ELF-1 (cell line): ENCODE data around the gene RPN2.

Source experiments
- DNase-seq: peaks from one replicate; pipeline ENCODE4 v3.0.0-alpha.2; 2016; ENCODE audit warnings: low read depth, low spot score

RPN2 gene

GRCh38 chr20:37266940-37267666 is 88.0 kb downstream of the RPN2 start:
- DNase-seq: no peak

DNA sequence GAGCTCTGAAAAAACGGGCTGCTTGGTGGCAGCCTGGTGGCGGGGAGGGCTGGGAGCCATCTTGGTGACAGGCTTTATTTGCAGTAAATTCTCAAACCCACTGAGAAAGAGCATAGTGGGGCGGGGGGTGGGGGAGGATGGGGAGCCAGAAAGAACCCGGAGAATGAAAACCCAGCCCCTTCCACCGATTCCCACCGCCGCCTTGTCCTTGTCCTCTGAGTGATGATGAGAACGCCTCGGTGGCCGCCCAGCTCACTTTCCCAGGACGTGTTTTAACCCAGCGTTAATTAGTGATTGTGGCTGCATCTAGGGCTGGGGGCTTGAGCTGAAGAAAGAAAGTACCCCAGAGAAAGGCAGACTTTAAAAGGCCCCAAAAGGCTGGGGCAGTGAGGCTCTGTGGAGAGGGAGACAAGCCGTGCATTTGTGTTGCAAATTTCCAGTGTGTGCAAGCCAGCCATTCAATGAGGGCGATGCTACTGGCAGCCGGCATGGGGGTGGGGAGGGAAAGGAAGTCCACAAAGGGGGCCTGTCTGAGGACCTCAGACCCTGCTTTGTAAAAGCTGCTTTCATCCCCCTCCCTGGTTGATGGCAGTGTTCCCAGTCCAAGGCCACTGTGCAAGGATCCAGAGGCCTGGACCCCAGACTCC is 88.7 kb downstream of the RPN2 start:
- peak; percentile 57 for DNase-seq

DNA sequence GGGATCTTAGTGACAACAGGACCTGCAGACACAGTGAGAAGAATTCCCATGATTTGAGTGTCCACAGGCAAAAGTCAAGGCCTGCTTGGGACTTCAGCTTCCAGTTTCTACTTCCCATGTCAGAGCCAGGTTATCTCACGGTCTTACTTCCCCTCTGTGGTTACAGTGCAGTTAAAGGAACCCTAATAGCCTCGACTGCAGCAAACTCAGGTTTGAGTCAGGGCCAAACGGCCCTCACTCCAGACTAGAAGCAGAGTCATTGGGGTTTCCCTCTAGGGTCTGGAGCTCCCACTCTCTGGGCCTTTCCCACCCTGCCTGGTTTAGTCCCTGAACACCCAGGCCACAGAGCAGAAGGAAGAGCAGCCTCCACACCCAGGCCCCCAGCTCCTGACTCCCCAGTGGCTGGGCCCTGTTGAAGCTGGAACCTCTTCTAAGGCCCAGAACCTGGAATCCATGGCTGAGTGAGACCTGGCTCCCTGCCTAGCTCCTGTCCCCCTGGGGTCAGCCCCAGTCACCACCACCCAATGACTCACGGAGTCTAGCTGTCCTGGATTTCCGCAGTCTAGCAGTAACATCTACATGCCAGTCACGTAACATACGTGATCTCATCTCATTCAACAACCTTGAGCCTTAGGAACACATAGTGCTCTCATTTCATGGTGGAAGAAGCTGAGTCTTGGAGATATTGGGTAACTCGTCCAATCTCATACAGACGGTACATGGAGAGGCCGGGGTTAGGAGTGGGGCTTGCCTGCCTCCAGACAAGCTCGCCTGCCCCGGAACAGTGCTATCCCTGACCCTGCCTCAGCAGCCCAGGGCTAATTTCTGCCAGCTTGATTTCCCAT is 91.7 kb downstream of the RPN2 start:
- DNase-seq: no peak

DNA sequence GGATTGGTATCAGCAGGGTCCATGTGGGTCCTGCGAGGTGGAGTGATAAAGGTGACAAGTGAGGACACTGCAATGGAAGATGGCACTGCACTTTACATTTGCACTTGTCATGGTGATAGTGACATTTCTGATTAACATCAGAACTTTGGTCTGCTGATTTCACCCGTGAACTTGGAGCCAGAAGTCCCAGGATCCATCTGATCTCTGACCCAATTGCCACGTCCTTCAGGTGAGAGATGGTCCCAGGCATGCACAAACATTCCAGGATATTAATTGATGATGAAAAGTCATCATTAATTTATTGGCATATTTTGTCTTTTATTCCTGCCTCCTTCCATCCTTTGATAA is 92.3 kb downstream of the RPN2 start:
- DNase-seq: no peak

DNA sequence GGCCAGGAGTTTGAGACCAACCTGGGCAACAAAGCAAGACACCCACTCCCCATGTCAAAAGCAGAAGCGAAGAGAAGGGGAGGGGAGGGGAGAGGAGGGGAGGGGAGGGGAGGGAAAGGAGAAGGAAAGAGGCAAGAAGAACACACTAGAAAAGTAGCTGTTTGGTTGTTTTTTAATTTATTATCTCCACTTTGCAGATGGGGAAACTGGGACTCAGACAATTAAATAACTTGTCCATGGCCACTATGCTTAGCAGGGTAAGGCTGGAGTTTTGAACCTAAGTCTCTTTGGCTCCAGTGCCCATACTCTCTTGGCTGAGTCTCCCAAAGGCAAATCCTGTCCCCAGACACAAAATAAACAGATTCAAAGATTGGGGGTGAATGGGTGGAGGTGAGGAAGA is 94.9 kb downstream of the RPN2 start:
- no peak for DNase-seq

- DNase-seq: no peak
Measured at GRCh38 chr20:37274851-37275524, 95.9 kb downstream of the RPN2 start.

GRCh38 chr20:37276494-37277252 is 97.5 kb downstream of the RPN2 start:
- no peak for DNase-seq

GRCh38 chr20:37277253-37277593 is 98.1 kb downstream of the RPN2 start:
- no peak for DNase-seq

- DNase-seq: peak; percentile 86
Measured at GRCh38 chr20:37278966-37279590, 99.9 kb downstream of the RPN2 start.

DNA sequence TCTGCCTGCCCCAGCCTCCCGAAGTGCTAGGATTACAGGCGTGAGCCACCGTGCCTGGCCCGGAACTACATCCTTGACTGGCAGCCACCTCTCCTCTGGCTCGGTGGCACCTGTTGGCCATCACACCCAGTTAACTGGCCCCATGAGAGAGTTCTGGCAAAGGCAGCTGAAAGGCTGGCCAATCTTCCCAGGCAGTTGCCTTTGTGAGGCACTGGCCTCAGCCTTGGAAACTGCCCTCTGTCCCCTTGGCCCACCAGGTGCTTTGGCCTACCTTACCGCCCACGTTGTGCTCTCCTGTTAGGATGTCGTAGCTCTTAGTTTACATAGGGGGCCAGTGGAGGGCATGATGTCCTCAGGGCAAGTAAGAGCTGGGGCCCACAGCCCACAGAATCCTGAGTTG is 100.7 kb downstream of the RPN2 start:
- no peak for DNase-seq

GRCh38 chr20:37280403-37280802 is 101.3 kb downstream of the RPN2 start:
- peak; percentile 18 for DNase-seq

- DNase-seq: peak; percentile 56
Measured at GRCh38 chr20:37282556-37282955, 103.4 kb downstream of the RPN2 start.

GRCh38 chr20:37283530-37284195 is 104.5 kb downstream of the RPN2 start:
- no peak for DNase-seq

DNA sequence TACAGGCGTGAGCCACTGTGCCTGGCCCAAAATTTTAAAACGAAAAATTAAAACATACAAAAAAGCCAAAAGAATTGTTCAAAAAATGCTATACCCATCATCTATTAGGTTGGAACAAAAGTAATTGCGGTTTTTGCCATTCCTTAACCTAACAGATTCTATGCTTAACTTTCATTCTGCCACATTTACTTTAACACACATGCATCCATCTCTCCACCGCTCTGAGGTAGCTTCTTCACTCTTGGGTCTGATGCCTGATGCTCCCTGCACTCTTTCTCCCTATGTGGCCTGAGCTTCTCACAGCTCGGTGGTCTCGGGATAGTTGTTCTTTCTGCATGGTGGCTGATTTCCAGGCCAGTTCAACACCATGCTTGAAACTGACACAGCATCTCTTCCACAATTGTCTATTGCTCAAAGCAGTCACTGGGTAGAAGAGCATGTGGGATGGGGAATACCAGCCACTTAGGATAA is 105.6 kb downstream of the RPN2 start:
- DNase-seq: no peak

- no peak for DNase-seq
Measured at GRCh38 chr20:37285664-37286374, 106.7 kb downstream of the RPN2 start.

DNA sequence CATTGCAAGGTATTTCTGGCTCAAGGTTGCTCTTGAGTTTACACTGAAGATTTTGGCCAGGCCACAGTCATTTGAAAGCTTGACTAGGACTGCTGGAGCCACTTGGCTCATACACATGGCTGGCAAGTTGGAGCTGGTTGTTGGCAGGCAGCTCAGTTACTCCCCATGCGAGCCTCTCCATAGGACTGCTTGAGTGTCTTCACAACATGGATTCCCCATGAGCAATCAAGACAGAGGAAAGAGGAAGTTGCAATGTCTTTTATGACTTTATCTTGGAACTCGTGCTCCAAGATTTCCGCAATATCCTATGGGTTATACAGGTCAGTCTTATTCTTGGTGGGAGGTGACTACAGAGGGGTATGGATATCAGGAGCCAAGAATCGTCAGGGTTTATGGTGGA is 109.0 kb downstream of the RPN2 start:
- DNase-seq: no peak

DNA sequence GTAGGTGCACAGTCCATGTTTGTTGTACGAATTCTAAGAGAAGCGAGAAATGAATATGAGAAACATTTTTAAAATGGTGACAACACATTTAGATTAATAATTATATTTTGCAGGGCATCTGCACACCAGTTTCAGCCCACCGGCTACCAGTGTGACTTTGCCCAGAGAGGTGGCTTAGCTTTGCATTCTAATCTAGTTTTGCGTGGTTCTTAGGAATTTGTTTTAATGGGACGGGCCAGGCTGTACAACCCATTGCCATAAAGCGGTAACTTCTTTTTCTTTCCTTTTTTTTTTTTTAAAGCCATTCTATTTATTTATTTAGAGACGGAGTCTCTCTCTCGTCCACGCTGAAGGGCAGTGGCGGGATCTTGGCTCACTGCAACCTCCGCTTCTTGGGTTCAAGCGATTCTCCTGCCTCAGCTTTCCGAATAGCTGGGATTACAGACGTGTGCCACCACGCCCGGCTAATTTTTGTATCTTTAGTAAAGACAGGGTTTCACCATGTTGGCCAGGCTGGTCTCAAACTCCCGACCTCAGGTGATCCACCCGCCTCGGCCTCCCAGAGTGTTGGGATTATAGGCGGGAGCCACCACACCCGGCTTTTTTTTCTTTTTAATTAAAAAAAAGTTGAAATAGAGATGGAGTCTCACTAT is 111.2 kb downstream of the RPN2 start:
- no peak for DNase-seq
